ENCODE results near the gene INKA1. TPM values are rescaled to one million over a fixed set of nuclear protein-coding genes. Genes with fewer than 3 reads are reported as not detected.

The INKA1 gene
- total and polyA plus RNA-seq, 2 of the 8 experiments (the other 6 are each of a cell fraction or from before 2014, with no cell fraction given) = 1.3 to 4.7 TPM

DNA sequence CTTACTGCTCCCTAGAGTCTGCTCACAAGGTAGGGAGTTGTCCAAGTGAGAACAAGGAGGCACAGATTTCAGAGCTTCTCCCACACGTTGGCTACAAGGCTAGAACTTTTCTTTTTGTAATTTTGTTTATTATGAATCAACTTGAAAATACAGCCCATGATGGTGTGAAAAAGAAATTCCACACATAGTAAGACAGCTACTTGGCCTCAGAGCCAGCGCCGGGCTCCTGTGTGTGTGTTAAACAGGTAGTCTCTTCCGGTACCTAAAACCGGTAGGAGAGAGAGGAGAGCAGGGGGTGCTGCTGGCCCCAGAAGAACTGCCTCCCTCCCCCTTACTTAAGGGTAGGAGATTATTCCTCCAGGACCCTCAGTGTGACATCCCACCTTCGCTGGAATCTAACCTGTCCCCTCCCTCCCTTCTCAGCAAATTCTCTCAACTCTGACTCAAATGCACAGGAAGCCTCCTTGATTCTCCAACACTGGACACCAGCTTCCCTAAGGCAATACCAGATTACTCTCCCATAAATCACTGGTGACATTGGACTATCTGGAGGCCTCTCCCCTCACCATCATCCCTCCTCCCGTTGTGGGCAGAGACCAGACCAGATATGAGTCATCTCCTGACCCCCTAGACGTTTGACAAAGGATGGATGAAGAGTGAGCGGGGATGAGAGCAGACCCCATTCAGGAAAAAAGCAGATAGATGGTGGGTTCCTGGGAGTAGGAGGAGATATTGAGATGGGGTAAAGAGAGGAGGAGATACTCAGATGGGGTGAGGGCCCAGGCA is 12.2 kb upstream of the INKA1 start:
- H3K18ac ChIP-seq (ENCODE audit: extremely low read depth, low read length) = no peak overlapping the region
- no peak overlapping the region for H3K9ac ChIP-seq (replicated peaks in 1 of 4; ENCODE audit: extremely low read depth in 1 of 4, low read depth in 3 of 4, low read length in 3 of 4)
- H2BK5ac ChIP-seq (ENCODE audit: low read depth, low read length) = no peak overlapping the region
- H2AK5ac ChIP-seq (ENCODE audit: low read depth, low read length) = no peak overlapping the region
- 84% methylated on average over 9 of the region's 9 CpGs; no CpG with 5 or more reads in 1 of the 2 experiments for WGBS, 2 experiments (ENCODE audit: extremely low coverage in 1 of 2, insufficient coverage in 1 of 2, insufficient read length in 1 of 2, insufficient replicate concordance in 2 of 2, low coverage in 1 of 2, low lambda C conversion rate in 2 of 2, missing lambda C conversion rate in 1 of 2)
- H4K8ac ChIP-seq (ENCODE audit: extremely low read depth, insufficient read depth, low read length) = no peak overlapping the region
- H4K91ac ChIP-seq (replicated peaks; ENCODE audit: insufficient read length, low read length) = no peak overlapping the region
- no peak overlapping the region for H3K4me3 ChIP-seq (ENCODE audit: extremely low read depth in 1 of 4, insufficient read depth in 2 of 4, low read depth in 3 of 4, low read length in 4 of 4)
- no peak for TF ChIP-seq KDM1A (IDR thresholded peaks at IDR 0.05; ENCODE audit: borderline replicate concordance, low read length)
- no peak for TF ChIP-seq SIRT6 (IDR thresholded peaks at IDR 0.05; ENCODE audit: low read length)
- TF ChIP-seq TEAD4 (IDR thresholded peaks at IDR 0.05; ENCODE audit: low read depth, low read length) = no peak
- TF ChIP-seq CEBPB (IDR thresholded peaks at IDR 0.05; ENCODE audit: low read depth, low read length) = no peak
- no peak for TF ChIP-seq NANOG (IDR thresholded peaks at IDR 0.05; ENCODE audit: insufficient read depth, low read depth, low read length, poor library complexity, severe bottlenecking)
- no peak for TF ChIP-seq RBBP5 (IDR thresholded peaks at IDR 0.05; ENCODE audit: borderline replicate concordance, low read depth, low read length)
- no peak for TF ChIP-seq EGR1 (IDR thresholded peaks at IDR 0.05; ENCODE audit: borderline replicate concordance, low read depth, low read length)
- TF ChIP-seq SP1 (IDR thresholded peaks at IDR 0.05; ENCODE audit: low read depth, low read length) = no peak
- H3K9me3 ChIP-seq (ENCODE audit: insufficient read depth in 2 of 2, low read depth in 1 of 2, low read length in 1 of 2) = no peaks in the 10 kb centered on the region
- peak overlapping the region in 1 of 2 experiments; percentile 27; a peak in 1 of 4 replicates for H3K4me2 ChIP-seq (ENCODE audit: insufficient read depth in 1 of 2, low read depth in 2 of 2, low read length in 2 of 2)
- H3K23me2 ChIP-seq (ENCODE audit: low read depth, low read length) = 0 out of 2 replicates have a peak, but pooled peaks cover 5% of the 10 kb centered on the region
- H3K27ac ChIP-seq (ENCODE audit: low read depth, low read length) = no peak overlapping the region
- 0 out of 2 replicates have a peak, but pooled peaks cover 1% of the 10 kb centered on the region for H3K79me1 ChIP-seq (ENCODE audit: low read depth, low read length)
- no peak overlapping the region for H2BK12ac ChIP-seq (ENCODE audit: low read depth, low read length)
- peaks cover 0 to 2% (median 0%) of the 10 kb centered on the region in 4 experiments; a peak in 2 of 7 replicates for H3K27me3 ChIP-seq (replicated peaks in 1 of 4; ENCODE audit: control insufficient read depth in 3 of 4, extremely low read depth in 1 of 4, insufficient read depth in 3 of 4, low read length in 3 of 4)
- H4K5ac ChIP-seq (ENCODE audit: insufficient read length, low read depth, low read length) = no peak overlapping the region
- H2BK120ac ChIP-seq (replicated peaks; ENCODE audit: low read depth, low read length) = no peak overlapping the region
- no peak overlapping the region for H2BK20ac ChIP-seq (ENCODE audit: low read length)
- no peak overlapping the region for H3K56ac ChIP-seq (replicated peaks; ENCODE audit: insufficient read length, low read depth, low read length)
- ChIA-PET POLR2A (ENCODE audit: partially characterized antibody) (interaction anchor here (0.6 to 1.0 kb wide), 3 partner anchors 9 to 14 kb away, joined by 3 read pairs; no protein-coding TSS in a partner anchor), CTCF (ENCODE audit: partially characterized antibody) (interaction anchor here (1.3 kb wide), 1 partner anchor 139 kb away, joined by 4 read pairs; the partner anchor contains the start of gene MON1A)
- H3K14ac ChIP-seq (ENCODE audit: insufficient read length) = no peak overlapping the region
- peaks cover 0 to 5% (median 2%) of the 10 kb centered on the region in 4 experiments; a peak in 2 of 7 replicates for H3K4me1 ChIP-seq (replicated peaks in 1 of 4; ENCODE audit: control insufficient read depth in 3 of 4, insufficient read depth in 4 of 4, low read length in 3 of 4)
- H3K36me3 ChIP-seq (ENCODE audit: control insufficient read depth in 2 of 4, insufficient read depth in 4 of 4, low read length in 3 of 4) = no peaks in the 10 kb centered on the region
- FAIRE-seq = no peak
- peaks cover 0 to 1% of the 10 kb centered on the region in 2 experiments; a peak in 2 of 4 replicates for H3K79me2 ChIP-seq (ENCODE audit: control insufficient read depth in 1 of 2, insufficient read depth in 2 of 2, low read length in 2 of 2)
- no peak for DNase-seq (ENCODE audit: low read depth in 1 of 2, low spot score in 2 of 2)
- no peak overlapping the region for H3K23ac ChIP-seq (ENCODE audit: insufficient read length)
- H3K4ac ChIP-seq (replicated peaks; ENCODE audit: insufficient read length, low read depth, low read length) = no peak overlapping the region
- no peak overlapping the region for H2BK15ac ChIP-seq (ENCODE audit: low read length)
- H2AFZ ChIP-seq (ENCODE audit: low read length) = no peak overlapping the region
- H4K20me1 ChIP-seq (replicated peaks in 1 of 2; ENCODE audit: control insufficient read depth in 1 of 2, insufficient read depth in 2 of 2, low read length in 2 of 2) = peaks cover 0 to 2% of the 10 kb centered on the region in 2 experiments
